ENCODE results near the gene PPARD. TPM values are rescaled to one million over a fixed set of nuclear protein-coding genes. Genes with fewer than 3 reads are reported as not detected.

Gene PPARD
- total RNA-seq, 1 donor from 2014 or later, result 21.9 TPM

- Mint-ChIP-seq H3K27me3 (no peaks in the 10 kb centered on the region), H3K9me3 (no peaks in the 10 kb centered on the region), H3K4me3 (no peak overlapping the region), H3K36me3 (no peaks in the 10 kb centered on the region), H3K4me1 (ENCODE audit: unreplicated experiment) (peaks cover 32% of the 10 kb centered on the region), H3K27ac (no peak overlapping the region)
- no peak for TF ChIP-seq CTCF (conservative IDR thresholded peaks at IDR 0.05)
- DNase-seq (ENCODE audit: extremely low spot score, unreplicated experiment), result no peak
Measured at GRCh38 chr6:35403544-35404442, 61.4 kb downstream of the PPARD start.

GRCh38 chr6:35406711-35407485 is 64.5 kb downstream of the PPARD start:
- Mint-ChIP-seq H3K36me3 (peaks cover 4% of the 10 kb centered on the region), H3K9me3 (no peaks in the 10 kb centered on the region), H3K27me3 (no peaks in the 10 kb centered on the region), H3K4me3 (no peak overlapping the region), H3K4me1 (ENCODE audit: unreplicated experiment) (peaks cover 22% of the 10 kb centered on the region), H3K27ac (peak overlapping the region; percentile 56)
- DNase-seq (ENCODE audit: extremely low spot score, unreplicated experiment), result no peak
- TF ChIP-seq CTCF (conservative IDR thresholded peaks at IDR 0.05), result no peak

GRCh38 chr6:35409245-35409644 is 66.9 kb downstream of the PPARD start:
- no peak for DNase-seq (ENCODE audit: extremely low spot score, unreplicated experiment)
- Mint-ChIP-seq H3K4me1 (ENCODE audit: unreplicated experiment) (peaks cover 5% of the 10 kb centered on the region), H3K36me3 (peaks cover 8% of the 10 kb centered on the region), H3K27me3 (no peaks in the 10 kb centered on the region), H3K9me3 (no peaks in the 10 kb centered on the region), H3K4me3 (no peak overlapping the region), H3K27ac (peak overlapping the region; percentile 23)
- TF ChIP-seq CTCF (conservative IDR thresholded peaks at IDR 0.05), result no peak

GRCh38 chr6:35410131-35410530 is 67.8 kb downstream of the PPARD start:
- Mint-ChIP-seq H3K36me3 (peaks cover 8% of the 10 kb centered on the region), H3K4me1 (ENCODE audit: unreplicated experiment) (peaks cover 9% of the 10 kb centered on the region), H3K4me3 (no peak overlapping the region), H3K9me3 (no peaks in the 10 kb centered on the region), H3K27me3 (no peaks in the 10 kb centered on the region), H3K27ac (peak overlapping the region; percentile 23)
- TF ChIP-seq CTCF (conservative IDR thresholded peaks at IDR 0.05), result no peak
- no peak for DNase-seq (ENCODE audit: extremely low spot score, unreplicated experiment)

- Mint-ChIP-seq H3K4me1 (ENCODE audit: unreplicated experiment) (peaks cover 15% of the 10 kb centered on the region), H3K27ac (no peak overlapping the region), H3K36me3 (peaks cover 13% of the 10 kb centered on the region), H3K27me3 (no peaks in the 10 kb centered on the region), H3K4me3 (no peak overlapping the region), H3K9me3 (no peaks in the 10 kb centered on the region)
- TF ChIP-seq CTCF (conservative IDR thresholded peaks at IDR 0.05), result no peak
- no peak for DNase-seq (ENCODE audit: extremely low spot score, unreplicated experiment)
Measured at GRCh38 chr6:35411066-35411465, 68.7 kb downstream of the PPARD start.
